Liver (tissue), 3 donors: ENCODE results near the gene KIF9.

ENCODE experiments used
- ATF3 ChIP-seq: IDR thresholded peaks from 2 replicates; pipeline ENCODE4 v1.6.1; 2016; ENCODE audit warnings: antibody characterized with exemption
- CTCF ChIP-seq: fragments of 150-350 bp; IDR thresholded peaks from 2 replicates; pipeline ENCODE4 v1.5.1; 2017; ENCODE audit warnings: improper control_type of control experiment, low read depth, low read length; ENCODE audit not compliant: missing input control
- EGR1 ChIP-seq, 2 donors: IDR thresholded peaks; 2 replicates each; pipeline ENCODE4 v1.6.1; 2016 to 2018; ENCODE audit warnings: antibody characterized with exemption in 2 of 2, low read depth in 2 of 2
- FOXA1 ChIP-seq: IDR thresholded peaks from 2 replicates; pipeline ENCODE4 v1.6.1; 2016; ENCODE audit warnings: antibody characterized with exemption
- RAD21 ChIP-seq, 2 donors: IDR thresholded peaks; 2 replicates each; pipeline ENCODE4 v1.6.1; 2016; ENCODE audit warnings: antibody characterized with exemption in 2 of 2, mild to moderate bottlenecking in 2 of 2
- TF ChIP-seq, protein P1 (sequence below): IDR thresholded peaks from 2 replicates; pipeline ENCODE4 v1.6.1; 2016; ENCODE audit warnings: antibody characterized with exemption
- donor health status: healthy.
- donor health status: healthy.

GRCh38 chr3:47293822-47294221, 11.2 kb upstream of the KIF9 start:
- TF ChIP-seq, protein P1, sequence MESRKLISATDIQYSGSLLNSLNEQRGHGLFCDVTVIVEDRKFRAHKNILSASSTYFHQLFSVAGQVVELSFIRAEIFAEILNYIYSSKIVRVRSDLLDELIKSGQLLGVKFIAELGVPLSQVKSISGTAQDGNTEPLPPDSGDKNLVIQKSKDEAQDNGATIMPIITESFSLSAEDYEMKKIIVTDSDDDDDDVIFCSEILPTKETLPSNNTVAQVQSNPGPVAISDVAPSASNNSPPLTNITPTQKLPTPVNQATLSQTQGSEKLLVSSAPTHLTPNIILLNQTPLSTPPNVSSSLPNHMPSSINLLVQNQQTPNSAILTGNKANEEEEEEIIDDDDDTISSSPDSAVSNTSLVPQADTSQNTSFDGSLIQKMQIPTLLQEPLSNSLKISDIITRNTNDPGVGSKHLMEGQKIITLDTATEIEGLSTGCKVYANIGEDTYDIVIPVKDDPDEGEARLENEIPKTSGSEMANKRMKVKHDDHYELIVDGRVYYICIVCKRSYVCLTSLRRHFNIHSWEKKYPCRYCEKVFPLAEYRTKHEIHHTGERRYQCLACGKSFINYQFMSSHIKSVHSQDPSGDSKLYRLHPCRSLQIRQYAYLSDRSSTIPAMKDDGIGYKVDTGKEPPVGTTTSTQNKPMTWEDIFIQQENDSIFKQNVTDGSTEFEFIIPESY: no peak
- TF ChIP-seq RAD21 (IDR thresholded peaks at IDR 0.05) (no peak), ATF3 (no peak), CTCF (no peak), EGR1 (IDR thresholded peaks at IDR 0.05; ENCODE audit: low read depth in 2 of 2) (no peak), FOXA1 (no peak)
